Epithelial cell of esophagus (primary cell): Measurements from ENCODE around the gene IGFL2.

Experiments
- DNase-seq: peaks from one replicate; pipeline ENCODE4 v3.0.0; 2010; ENCODE audit warnings: low read depth
- H3K4me3 ChIP-seq: 2 replicates; pipeline ENCODE4 v1.5.1; 2011; ENCODE audit warnings: mild to moderate bottlenecking, low read length, control low read depth
- TF ChIP-seq, protein P1 (sequence below): IDR thresholded peaks from 2 replicates; pipeline ENCODE4 v1.5.1; 2011; ENCODE audit warnings: low read depth, mild to moderate bottlenecking, low read length, control low read depth, inconsistent platforms; ENCODE audit not compliant: insufficient read depth; ENCODE audit errors: missing control alignments

IGFL2 gene

DNA sequence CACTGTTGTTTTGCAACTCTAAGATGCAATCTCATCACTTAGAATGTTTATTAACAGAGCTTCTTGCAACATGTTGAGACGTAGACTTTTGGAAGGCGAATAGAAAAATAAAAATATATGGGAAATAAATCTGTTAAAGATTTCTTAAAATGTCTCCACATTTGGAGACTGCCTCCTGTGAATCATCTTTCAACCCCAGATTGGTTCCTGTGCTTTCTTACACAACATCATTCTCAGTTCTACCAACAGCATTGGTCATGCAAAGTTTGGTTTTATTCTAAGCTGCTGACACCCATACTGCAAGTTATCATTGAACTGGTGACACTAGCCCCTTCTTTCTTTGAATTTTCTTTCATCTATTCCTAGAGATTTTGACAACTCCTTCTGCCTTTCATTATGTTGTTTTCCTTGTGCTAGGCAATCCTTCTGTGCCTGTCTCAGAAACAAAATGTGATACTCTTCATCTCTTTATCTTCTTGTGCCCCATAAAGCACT, 21.9 kb upstream of the IGFL2 start:
- H3K4me3 ChIP-seq = no peak overlapping the region
- TF ChIP-seq, protein P1, sequence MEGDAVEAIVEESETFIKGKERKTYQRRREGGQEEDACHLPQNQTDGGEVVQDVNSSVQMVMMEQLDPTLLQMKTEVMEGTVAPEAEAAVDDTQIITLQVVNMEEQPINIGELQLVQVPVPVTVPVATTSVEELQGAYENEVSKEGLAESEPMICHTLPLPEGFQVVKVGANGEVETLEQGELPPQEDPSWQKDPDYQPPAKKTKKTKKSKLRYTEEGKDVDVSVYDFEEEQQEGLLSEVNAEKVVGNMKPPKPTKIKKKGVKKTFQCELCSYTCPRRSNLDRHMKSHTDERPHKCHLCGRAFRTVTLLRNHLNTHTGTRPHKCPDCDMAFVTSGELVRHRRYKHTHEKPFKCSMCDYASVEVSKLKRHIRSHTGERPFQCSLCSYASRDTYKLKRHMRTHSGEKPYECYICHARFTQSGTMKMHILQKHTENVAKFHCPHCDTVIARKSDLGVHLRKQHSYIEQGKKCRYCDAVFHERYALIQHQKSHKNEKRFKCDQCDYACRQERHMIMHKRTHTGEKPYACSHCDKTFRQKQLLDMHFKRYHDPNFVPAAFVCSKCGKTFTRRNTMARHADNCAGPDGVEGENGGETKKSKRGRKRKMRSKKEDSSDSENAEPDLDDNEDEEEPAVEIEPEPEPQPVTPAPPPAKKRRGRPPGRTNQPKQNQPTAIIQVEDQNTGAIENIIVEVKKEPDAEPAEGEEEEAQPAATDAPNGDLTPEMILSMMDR = no peak
- no peak for DNase-seq

DNA sequence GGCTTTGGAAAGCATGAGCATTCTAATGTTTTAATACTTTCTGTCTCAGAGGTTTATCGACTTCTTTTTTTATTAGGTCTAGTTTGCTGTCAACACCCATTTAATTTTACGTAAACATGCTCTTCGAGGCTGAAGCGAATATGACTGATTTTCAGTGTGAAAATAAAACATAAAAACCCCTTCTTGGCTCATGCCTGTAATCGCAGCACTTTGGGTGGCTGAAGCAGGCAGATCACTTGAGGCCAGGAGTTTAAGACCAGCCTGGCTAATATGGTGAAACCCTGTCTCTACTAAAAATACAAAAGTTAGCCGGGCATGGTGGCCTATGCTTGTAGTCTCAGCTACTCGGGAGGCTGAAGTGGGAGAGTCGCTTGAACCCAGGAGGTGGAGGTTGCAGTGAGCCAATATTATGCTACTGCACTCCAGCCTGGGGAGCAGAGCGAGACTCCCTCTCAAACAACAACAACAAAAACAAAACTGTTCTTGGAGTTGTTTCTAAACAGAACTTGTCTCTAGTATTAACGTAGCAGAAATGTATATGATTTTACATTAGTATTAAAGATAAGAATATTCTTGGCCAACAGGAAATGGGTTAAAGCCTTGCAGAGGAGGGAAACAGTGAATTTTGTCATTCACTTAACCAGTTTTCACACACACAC, 16.4 kb upstream of the IGFL2 start:
- DNase-seq = no peak
- no peak overlapping the region for H3K4me3 ChIP-seq
- TF ChIP-seq, protein P1 = no peak

DNA sequence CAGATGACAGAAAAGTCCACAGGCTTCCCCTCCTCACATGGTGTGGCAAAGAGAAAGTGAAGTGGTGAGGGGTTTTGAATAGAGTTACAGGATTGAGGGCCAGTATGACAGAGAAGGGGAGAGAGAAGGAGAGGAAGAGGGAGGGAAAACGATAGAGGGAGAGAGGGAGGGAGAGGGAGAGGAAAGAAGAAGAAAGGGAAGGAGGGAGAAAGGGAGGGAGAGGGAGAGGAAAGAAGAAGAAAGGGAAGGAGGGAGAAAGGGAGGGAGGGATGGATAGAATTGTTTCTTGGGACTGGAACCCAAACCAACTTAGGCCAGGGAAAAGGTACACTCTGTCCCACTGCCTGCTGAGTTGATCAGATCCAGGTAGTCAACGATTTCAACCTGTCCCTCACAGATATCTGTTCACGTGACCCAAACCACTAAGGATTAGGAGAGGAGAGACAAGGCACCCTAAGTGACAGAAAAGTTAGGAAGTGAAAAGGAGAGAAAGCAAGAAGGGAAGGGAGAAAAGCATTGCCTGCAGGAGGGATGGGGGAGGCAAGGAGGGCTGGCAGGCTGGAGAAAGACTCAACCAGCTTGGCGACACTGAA, 15.4 kb upstream of the IGFL2 start:
- DNase-seq = no peak
- H3K4me3 ChIP-seq = peak overlapping the region; percentile 30
- TF ChIP-seq, protein P1 = no peak

DNA sequence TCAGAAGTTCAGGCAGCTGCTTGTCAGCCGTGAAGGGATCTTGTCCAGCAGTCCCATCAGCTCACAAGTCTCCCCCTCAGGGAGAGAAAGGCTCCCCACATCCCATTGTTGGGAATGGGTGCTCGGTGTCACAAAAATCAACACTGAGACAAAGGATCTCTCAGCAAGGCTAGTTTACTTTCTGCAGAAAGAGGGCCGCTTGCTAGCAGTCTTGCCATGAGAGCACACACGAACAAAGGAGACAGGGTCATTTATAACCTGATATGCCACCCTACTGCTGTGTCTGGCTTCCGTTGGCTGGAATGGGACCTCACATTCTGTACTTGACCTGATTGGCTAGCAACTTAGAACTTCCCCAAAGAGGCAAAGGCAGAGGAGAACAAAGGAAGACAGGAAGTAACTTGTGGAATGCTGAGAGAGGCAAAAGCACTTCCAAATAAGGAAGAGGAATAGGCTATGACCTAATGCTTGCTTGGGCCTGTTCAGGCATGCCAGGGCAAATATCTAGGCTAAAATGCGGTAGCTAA, 14.9 kb upstream of the IGFL2 start:
- H3K4me3 ChIP-seq = peak overlapping the region; percentile 30
- DNase-seq = peak; percentile 96
- TF ChIP-seq, protein P1 = no peak

DNA sequence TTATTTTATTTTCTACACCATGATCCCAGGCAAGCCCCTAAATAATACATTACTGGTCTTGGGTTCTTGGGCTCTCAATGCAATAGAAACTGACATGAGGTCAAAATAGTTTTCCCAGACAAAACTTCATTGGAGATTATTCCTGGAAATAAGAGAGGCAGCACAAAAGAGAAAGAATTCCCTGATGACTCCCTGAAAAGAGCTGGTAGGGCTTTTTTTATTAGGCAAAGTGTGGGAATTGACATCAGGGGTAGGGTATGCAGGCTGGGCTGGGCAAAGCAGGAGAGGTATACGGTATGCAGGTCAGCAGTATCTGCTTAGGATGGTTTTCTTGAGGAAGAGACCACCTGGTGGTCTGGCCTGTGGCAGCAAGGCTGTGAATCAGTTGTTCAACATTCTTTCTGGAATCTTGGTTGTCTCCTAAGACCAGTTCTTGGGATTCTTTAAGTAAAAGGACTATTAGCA, 14.2 kb upstream of the IGFL2 start:
- TF ChIP-seq, protein P1 = no peak
- DNase-seq = no peak
- H3K4me3 ChIP-seq = no peak overlapping the region

DNA sequence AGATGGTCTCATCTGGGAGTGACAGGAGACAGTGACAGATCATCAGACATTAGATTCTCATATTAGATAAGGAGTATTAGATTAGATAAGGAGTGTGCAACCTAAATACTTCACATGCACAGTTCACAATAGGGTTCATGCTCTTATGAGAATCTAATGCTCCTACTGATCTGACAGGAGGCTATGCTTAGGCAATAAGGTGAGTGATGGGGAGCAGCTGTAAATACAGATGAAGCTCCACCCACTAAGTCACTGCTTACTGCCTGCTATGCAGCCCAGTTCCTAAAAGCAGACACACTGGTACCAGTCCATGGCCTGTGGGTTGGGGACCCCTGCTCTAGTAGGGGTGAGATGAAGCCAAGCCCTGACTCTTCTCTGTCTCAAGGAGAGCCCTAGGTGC, 13.5 kb upstream of the IGFL2 start:
- DNase-seq = peak; percentile 73
- no peak overlapping the region for H3K4me3 ChIP-seq
- TF ChIP-seq, protein P1 = no peak
